HG02763 (cell line): ENCODE data around the gene CTNNA3.

Source experiments
- ATAC-seq: cut with Tn5 transposase; IDR thresholded peaks from one replicate; pipeline ENCODE4 v1.9.1; 2021; ENCODE audit warnings: mild to moderate bottlenecking, moderate library complexity; ENCODE audit not compliant: unreplicated experiment

The CTNNA3 gene

DNA sequence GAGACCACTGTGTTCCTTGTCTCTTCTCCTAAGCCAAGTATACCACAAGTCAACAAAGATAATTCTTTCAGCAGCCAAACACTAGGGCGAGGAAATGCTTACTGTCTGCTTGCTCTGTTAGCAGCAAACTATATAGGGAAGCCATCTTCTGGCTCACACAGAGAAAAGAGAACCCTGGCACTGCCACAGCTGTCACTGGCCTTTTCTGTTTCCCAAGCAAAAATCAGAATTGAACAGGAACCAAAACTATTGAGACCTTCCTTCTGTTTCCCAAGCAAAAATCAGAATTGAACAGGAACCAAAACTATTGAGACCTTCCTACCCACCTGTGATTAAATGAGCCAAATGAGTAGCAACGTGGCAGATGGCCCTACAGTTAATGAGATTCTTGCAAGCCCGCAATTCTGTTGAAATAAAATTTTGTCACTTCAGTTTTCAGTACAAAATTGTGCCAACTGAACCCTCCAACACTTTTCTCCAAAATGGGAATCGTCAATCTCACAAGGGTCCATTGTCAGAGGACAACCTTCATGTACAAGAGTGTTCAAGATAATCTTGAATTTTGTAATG lies 715.7 kb downstream of the CTNNA3 start:
- ATAC-seq, result no peak

DNA sequence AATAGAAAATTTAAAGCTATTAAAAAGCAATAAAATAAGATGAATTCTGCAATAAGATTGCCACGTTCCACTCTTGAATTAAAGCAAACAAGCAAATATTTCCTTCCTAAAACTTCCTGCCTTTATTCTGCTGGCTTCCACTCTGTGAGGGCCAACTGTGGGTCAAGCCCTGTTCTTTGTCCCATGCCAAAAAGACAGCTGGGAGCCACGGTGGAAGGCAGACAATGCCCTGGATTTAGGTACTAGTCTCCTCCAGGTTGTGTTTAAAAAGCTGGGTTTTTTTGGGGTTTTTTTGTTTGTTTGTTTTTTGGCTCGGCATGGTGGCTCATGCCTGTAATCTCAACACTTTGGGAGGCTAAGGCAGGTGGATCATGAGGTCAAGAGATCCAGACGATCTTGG lies 731.0 kb downstream of the CTNNA3 start:
- ATAC-seq, result no peak

DNA sequence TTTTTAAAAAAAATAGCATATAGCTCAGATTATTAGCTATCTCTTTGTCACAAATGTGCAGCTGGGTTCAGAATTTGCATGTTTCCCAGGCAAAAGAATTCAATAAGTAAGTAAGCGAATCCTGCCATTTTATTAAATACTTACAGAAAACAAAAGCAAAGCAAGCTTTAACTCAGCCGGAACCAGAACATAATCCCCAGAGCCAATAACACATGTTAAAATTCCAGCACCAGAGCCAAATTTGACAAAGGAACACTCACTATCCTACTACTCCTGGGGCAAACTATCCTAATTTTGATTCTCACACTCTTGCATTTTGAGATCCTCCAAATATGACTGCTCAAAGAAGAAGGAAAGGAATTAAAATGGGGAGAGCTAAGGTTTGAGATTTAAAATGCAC lies 737.5 kb downstream of the CTNNA3 start:
- no peak for ATAC-seq

DNA sequence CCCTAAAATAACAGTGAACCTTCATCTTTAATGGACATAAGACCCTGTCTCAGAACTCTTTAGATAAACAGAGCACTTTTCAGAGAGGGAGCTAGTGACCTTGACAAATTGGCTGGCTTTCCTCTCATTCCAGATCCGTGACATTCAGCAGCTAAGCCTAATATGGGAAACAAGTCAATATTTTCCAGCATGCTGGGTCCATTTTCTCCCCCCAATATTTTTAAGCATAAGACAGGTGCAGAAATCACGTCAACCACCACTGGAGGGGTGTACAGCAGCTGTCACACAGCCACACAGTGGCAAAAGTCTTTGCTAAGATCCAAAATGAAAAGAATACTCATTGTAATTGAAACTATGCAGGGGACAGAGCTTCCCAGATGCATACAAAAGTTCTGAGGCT lies 744.1 kb downstream of the CTNNA3 start:
- no peak for ATAC-seq

DNA sequence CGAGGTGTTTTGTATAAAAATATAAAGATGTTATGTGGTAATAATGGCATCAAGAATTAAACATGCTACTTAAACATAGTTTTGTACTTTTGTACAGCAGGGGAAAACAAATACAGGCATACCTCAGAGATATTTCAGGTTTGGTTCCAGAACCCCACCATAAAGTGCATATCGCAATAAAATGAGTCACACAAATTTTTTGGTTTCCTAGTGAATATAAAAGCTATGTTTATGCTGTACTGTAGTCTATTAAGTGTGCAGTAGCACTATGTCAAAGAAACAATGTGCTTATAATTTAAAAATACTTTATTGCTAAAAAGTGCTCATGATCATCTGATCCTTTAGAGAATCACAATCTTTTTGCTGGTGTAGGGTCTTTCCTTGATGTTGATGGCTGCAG lies 752.4 kb downstream of the CTNNA3 start:
- ATAC-seq, result no peak

DNA sequence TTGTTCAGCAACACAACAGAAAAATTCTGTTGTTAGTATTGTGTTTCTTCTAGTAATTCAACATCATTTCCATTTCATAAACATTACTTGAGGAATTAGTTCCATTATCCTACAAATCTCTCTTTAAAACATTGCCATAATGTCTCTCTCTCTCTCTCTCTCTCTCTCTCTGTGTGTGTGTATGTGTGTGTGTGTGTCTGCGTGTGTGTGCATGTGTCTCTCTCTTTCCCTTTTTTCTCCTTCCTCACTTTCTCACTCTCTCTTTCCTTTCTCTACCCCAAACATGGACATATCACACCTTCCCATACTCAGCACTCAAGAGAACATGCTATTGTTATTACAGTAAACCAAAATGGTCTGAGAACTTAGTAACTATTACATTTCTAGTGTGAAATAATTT lies 753.6 kb downstream of the CTNNA3 start:
- no peak for ATAC-seq

DNA sequence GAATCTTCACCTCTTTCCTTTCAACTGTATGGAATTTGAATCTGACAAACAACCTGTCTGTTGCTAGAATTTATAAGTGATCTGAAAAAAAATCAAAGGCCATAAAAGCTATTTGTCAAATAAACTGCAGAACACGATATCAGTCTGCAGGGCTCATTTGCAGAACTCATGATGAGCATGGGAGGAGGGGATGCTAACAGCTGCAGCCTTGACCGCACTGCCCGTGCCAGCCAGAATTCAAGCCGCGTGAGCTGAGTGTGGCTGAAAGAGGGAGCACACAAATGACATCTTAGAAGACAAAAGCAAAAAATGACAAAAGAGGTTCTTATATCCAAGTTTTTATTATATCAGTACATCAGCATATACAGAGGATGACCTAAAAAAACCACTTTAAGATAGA lies 754.5 kb downstream of the CTNNA3 start:
- ATAC-seq, result no peak

DNA sequence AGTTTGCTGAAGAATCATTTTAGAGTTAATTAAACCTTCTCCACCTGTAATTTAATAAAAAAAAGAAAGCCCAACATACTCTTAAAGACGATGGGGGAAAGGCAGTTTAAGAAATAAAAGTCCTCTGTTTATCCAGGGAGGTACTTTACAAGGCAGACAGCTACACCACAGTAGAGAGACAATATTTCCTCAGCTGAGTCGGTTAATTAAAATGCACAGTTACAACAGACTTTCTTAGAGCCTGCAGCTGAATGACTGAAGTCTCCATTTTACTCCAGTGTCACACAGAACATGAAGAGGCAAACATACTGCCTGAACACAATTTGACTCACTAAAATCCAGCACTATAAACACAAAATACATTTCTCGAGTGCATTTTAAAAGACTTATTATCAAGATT lies 755.0 kb downstream of the CTNNA3 start:
- no peak for ATAC-seq

DNA sequence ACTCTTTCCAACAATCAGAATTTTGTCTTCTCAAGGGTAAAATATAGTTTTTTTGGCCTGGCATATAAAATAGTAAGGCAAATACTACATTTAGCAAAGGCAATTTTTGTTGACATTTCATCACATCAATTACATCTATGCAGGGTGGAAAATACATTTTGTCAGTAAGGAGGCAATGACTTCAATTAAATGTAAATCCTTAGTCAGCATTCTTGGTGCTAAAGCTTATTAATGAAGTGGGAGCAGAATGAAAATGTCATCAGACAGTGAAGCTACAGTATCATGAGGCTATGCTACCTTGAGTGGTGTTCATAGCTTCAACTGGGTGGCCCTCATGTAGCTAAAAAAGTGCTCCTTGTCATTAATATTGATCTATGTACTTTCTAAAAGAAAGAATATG lies 761.3 kb downstream of the CTNNA3 start:
- no peak for ATAC-seq

DNA sequence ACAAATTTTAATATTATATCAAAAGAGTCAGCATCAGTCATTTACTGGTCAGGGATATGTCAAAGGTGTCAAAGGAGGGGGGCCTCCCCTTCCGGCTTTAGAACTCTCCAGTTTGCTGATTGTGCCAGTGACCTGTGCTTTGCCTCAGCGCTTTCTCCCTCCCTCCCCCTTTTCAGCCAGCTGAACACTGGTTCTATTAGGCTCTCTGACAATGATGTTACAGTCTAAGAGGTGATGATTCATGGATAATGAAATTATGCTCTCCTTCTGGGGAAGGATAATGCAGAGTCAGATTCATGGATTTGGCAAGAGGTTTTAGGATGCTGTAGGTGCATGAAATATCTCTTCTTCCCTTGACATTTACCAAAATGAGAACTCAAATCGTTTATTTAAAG lies 764.0 kb downstream of the CTNNA3 start:
- no peak for ATAC-seq

DNA sequence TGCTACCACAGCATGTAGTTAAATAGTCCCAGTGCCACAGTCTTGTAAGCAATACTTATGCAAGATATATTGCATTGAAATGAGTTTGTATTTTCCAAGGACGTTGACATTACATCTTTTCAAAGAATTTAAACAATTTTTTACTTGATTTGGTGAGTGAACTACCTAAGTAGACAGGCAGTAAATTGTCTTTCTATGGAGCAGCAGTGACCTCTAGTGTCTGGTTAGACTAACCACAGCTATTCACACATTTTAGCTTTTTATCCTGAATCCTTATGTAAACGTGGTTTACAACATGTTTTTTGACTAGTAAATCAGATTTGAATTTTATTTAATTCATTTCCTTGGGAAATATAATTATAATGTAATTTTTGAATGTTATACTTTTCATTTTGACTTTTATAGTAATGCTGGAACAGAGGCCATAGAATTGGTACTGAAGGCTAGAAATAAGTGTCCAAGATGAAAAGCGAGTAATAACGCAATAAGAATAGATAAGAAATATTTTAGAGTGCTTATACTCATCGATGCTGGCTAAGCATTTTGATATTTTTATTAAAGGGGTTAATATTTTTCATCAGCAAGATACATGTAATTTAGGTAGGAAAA lies 764.6 kb downstream of the CTNNA3 start:
- peak; percentile 82 for ATAC-seq

DNA sequence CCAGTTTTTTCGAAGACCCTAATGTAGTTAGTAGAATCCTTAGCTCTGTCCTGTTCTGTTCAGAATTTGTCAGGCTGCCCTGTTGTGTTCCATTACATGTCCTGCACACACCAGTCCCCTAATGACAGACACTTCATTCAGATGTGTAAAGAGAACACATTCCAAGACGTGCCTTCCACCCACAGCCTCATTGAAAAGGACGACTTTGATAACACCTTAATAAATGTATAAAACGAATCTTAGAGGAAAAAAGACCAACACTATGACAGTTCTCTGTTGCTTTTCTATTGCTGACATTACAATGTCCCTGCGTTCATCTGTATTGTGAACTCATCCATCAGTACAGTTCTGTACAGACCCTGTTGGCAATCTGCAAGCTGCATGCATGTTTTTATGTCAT lies 766.6 kb downstream of the CTNNA3 start:
- ATAC-seq, result no peak

DNA sequence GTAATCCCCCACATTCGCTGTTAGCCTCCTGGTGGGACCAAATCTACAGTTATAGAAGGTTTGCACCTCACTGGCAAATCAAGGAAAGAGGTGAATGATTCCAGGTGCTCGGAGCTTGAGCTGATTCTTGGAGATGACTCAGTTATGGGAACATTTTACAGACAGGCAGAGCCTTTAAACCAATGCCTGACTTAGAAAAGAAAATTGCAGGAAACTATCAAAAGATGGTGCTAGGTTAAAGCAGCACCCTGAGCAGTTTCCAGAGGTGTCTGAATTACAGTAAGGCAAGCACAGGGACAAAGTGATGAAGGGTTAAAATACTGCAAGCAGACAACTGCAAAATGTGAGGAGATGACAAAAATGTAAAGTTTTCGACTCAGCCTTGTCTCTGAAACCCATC lies 767.2 kb downstream of the CTNNA3 start:
- no peak for ATAC-seq

DNA sequence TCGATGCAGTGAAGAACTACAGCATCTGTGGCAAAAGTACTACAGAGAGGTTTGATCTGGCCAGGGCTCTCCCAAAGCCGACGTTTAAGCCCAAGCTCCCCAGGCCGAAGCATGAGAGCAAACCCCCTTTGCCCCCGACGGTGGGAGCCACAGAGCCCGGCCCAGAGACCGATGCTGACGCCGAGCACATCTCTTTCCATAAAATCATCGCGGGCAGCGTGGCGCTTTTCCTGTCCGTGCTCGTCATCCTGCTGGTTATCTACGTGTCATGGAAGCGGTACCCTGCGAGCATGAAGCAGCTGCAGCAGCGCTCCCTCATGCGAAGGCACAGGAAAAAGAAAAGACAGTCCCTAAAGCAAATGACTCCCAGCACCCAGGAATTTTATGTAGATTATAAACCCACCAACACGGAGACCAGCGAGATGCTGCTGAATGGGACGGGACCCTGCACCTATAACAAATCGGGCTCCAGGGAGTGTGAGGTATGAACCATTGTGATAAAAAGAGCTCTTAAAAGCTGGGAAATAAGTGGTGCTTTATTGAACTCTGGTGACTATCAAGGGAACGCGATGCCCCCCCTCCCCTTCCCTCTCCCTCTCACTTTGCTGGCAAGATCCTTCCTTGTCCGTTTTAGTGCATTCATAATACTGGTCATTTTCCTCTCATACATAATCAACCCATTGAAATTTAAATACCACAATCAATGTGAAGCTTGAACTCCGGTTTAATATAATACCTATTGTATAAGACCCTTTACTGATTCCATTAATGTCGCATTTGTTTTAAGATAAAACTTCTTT lies 767.8 kb downstream of the CTNNA3 start:
- ATAC-seq, result no peak

DNA sequence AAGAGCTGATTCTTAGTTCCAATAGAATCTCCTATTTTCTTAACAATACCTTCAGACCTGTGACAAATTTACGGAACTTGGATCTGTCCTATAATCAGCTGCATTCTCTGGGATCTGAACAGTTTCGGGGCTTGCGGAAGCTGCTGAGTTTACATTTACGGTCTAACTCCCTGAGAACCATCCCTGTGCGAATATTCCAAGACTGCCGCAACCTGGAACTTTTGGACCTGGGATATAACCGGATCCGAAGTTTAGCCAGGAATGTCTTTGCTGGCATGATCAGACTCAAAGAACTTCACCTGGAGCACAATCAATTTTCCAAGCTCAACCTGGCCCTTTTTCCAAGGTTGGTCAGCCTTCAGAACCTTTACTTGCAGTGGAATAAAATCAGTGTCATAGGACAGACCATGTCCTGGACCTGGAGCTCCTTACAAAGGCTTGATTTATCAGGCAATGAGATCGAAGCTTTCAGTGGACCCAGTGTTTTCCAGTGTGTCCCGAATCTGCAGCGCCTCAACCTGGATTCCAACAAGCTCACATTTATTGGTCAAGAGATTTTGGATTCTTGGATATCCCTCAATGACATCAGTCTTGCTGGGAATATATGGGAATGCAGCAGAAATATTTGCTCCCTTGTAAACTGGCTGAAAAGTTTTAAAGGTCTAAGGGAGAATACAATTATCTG lies 768.6 kb downstream of the CTNNA3 start:
- no peak for ATAC-seq

DNA sequence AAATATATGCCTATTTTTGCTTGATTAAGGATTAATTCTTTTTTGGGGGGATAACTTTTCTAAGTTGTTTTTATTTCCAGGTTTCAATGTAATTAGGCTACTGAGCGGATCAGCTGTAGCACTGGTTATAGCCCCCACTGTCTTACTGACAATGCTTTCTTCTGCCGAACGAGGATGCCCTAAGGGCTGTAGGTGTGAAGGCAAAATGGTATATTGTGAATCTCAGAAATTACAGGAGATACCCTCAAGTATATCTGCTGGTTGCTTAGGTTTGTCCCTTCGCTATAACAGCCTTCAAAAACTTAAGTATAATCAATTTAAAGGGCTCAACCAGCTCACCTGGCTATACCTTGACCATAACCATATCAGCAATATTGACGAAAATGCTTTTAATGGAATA lies 769.2 kb downstream of the CTNNA3 start:
- ATAC-seq, result no peak

DNA sequence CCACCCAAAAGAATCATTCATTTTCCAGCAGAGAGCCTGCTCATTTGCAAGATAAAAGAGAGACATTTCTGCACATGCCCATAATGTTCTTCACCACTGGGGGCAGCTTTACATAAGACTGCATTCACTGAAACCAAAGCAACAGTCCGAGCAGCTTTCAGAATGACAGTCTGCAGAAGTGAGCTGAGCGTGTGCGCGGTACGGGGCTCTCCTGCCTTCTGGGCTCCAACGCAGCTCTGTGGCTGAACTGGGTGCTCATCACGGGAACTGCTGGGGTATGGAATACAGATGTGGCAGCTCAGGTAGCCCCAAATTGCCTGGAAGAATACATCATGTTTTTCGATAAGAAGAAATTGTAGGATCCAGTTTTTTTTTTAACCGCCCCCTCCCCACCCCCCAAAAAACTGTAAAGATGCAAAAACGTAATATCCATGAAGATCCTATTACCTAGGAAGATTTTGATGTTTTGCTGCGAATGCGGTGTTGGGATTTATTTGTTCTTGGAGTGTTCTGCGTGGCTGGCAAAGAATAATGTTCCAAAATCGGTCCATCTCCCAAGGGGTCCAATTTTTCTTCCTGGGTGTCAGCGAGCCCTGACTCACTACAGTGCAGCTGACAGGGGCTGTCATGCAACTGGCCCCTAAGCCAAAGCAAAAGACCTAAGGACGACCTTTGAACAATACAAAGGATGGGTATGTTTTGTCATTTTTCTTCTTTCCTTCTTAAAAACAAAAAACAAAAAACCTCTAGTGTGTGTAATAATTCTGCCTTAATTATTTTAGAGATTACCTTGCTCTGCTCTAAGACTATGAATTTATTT lies 769.9 kb downstream of the CTNNA3 start, which contains the start of gene LRRTM3:
Gene LRRTM3 (plus strand): TSS at position 141 of the 820 bp plus-strand sequence.
- ATAC-seq, result peak; percentile 100

DNA sequence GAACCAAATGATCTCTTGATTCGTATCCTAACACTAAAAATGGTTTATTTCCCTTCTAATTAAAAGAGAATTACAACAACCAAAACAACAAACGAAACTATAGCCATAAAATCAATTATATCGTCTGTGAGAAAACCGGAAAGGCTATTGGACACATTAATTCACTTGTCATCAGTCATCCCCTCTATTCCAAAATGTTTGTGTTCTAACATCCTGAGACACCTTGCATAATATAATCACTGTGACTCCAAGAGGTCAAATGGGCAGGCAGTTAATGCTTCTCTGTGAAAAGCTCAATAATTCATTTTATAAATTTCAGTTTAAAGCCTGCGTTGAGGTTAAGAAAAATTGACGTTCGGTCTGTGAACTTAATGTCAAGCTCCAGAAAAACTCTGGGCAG lies 770.6 kb downstream of the CTNNA3 start:
- no peak for ATAC-seq

DNA sequence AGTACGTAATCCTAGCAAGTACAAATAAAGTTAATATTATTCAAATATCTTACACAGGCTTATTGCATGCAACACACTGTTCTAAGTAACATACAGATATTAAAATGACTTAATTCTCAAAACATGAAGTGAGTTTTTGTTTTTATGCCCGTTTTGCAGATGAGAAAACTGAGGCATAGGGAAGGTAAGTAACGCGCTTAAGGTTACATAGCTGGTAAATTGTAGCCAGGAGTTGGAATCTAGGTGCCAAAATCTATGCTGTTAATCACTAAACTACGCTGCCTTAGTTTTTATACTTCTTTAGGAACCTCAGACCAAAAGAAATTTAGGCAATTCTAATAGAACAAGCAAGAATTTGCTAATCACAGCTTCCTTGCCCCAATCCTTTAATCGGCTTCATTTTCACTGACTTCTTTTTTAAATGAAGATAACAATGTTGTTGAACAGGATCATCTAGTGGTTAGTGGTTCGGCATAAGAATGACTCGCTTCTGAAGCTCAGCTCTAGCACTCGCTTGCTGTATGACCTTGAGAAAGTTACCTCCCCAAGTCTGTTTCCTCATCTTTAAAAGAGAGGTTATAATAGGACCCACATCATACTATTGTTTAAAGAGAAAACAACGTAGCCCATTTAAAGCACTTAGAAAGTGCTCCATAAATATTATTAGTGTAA lies 771.2 kb downstream of the CTNNA3 start:
- no peak for ATAC-seq

DNA sequence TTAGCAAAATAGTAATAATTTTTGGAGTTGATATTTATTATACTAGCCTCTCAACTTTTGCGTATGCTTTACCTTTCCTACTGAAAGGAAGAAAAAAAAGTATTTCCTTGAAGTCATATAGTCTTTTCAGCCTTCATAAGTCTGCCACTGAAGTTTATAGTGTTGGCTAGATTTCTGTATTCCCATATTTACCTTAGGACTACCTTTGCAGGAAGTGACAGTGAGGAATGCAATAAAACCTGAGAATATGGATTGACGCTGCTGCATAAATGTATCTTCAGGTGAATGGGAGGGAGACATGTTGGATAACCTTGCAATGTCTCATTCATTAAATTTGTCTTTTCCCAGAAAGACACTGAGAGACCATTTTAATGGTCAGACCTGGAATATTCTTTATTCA lies 776.7 kb downstream of the CTNNA3 start:
- ATAC-seq, result no peak
